Mucosa of gallbladder (tissue), 1 donor: ENCODE measurements around the gene PLEKHG2. TPM values are rescaled to one million over a fixed set of nuclear protein-coding genes. Genes with fewer than 3 reads are reported as not detected.
A peak's percentile ranks its signal among the peaks of the same experiment; 100 is the strongest.

Source experiments
- DNase-seq: peaks from one replicate; pipeline ENCODE4 v3.0.0-alpha.2; 2020; ENCODE audit warnings: low spot score
- total RNA-seq: library from RNA; stranded (reverse); gene quantifications from one replicate; pipeline ENCODE4 v1.2.1, GENCODE V29; 2021
- donor health status: DM: no; HTN: no; CAD: no.

PLEKHG2 gene
- total RNA-seq, 1 donor from 2014 or later: 41.8 TPM

- no peak for DNase-seq
These were observed 9.6 kb downstream of the PLEKHG2 start for GRCh38 chr19:39422020-39422419.

GRCh38 chr19:39423258-39424086 lies 11.0 kb downstream of the PLEKHG2 start:
- no peak for DNase-seq

GRCh38 chr19:39424934-39425333 lies 12.5 kb downstream of the PLEKHG2 start:
- DNase-seq: no peak

GRCh38 chr19:39425744-39426143 lies 13.3 kb downstream of the PLEKHG2 start:
- DNase-seq: no peak

GRCh38 chr19:39426170-39426569 lies 13.7 kb downstream of the PLEKHG2 start:
- DNase-seq: no peak

GRCh38 chr19:39427707-39428106 lies 15.2 kb downstream of the PLEKHG2 start:
- DNase-seq: no peak

GRCh38 chr19:39428283-39429112 lies 16.0 kb downstream of the PLEKHG2 start:
- peak; percentile 65 for DNase-seq

- peak; percentile 56 for DNase-seq
These were observed 18.5 kb downstream of the PLEKHG2 start for GRCh38 chr19:39430675-39431593.

- no peak for DNase-seq
These were observed 20.2 kb downstream of the PLEKHG2 start for GRCh38 chr19:39432677-39433025.

GRCh38 chr19:39433480-39434079 lies 21.1 kb downstream of the PLEKHG2 start:
- no peak for DNase-seq

- DNase-seq: no peak
These were observed 21.9 kb downstream of the PLEKHG2 start for GRCh38 chr19:39434123-39435076.

GRCh38 chr19:39435499-39436349 lies 23.3 kb downstream of the PLEKHG2 start, which contains the start of gene RPS16:
TSS of gene RPS16 (minus strand) at chr19:39435949. CDS start at chr19:39435895, 54 bp downstream.
- peak; percentile 98 for DNase-seq

- no peak for DNase-seq
These were observed 23.9 kb downstream of the PLEKHG2 start for GRCh38 chr19:39436350-39436716.

- no peak for DNase-seq
These were observed 25.9 kb downstream of the PLEKHG2 start for GRCh38 chr19:39438270-39438934.

- DNase-seq: no peak
These were observed 32.2 kb downstream of the PLEKHG2 start for GRCh38 chr19:39444598-39445195.

- peak; percentile 98 for DNase-seq
These were observed 33.0 kb downstream of the PLEKHG2 start, which contains the start of gene SUPT5H for GRCh38 chr19:39445196-39446111. TSS of gene SUPT5H (plus strand) at chr19:39445582. CDS start at chr19:39445891, 309 bp downstream.
